K562 (cell line): ENCODE results near the gene PRR7. TPM values are rescaled to one million over a fixed set of nuclear protein-coding genes. Genes with fewer than 3 reads are reported as not detected.
A peak's percentile ranks its signal among the peaks of the same experiment; 100 is the strongest.

ENCODE experiments used
- ARID1B ChIP-seq: fragments of 450-650 bp; IDR thresholded peaks from 2 replicates; pipeline ENCODE4 v1.6.1; 2016; ENCODE audit warnings: antibody characterized with exemption, mild to moderate bottlenecking, inconsistent platforms
- ARID2 ChIP-seq: fragments of 450-650 bp; IDR thresholded peaks from 2 replicates; pipeline ENCODE4 v1.6.1; 2017; ENCODE audit warnings: antibody characterized with exemption, mild to moderate bottlenecking
- BRF1 ChIP-seq: IDR thresholded peaks from 3 replicates; pipeline ENCODE4 v1.6.1; 2011; ENCODE audit warnings: borderline replicate concordance, mild to moderate bottlenecking; ENCODE audit not compliant: insufficient read length; ENCODE audit errors: extremely low read depth
- DACH1 ChIP-seq: fragments of 450-650 bp; IDR thresholded peaks from 2 replicates; pipeline ENCODE4 v1.6.1; 2018; ENCODE audit not compliant: partially characterized antibody
- DMBX1 ChIP-seq: fragments of 250-450 bp; sonication (Bioruptor Pico); IDR thresholded peaks from 2 replicates; pipeline ENCODE4 v1.8.0; 2022; ENCODE audit warnings: inconsistent platforms, mild to moderate bottlenecking, moderate library complexity, borderline replicate concordance
- ETS1 ChIP-seq: conservative IDR thresholded peaks from 2 replicates; pipeline ENCODE4 v1.6.1; 2011; ENCODE audit warnings: low read depth, mild to moderate bottlenecking, low read length; ENCODE audit not compliant: control insufficient read depth
- FUS ChIP-seq: fragments of 200-400 bp; formaldehyde crosslinking; optimal IDR thresholded peaks from 2 replicates; pipeline ENCODE3; 2017; ENCODE audit warnings: low read depth, low read length
- GATAD2A ChIP-seq: fragments of 450-650 bp; IDR thresholded peaks from 2 replicates; pipeline ENCODE4 v1.6.1; 2017
- HDAC6 ChIP-seq: IDR thresholded peaks from 2 replicates; pipeline ENCODE4 v1.6.1; 2012; ENCODE audit warnings: low read depth, mild to moderate bottlenecking, control low read depth, inconsistent platforms, low read length, moderate library complexity
- ILK ChIP-seq: fragments of 450-650 bp; IDR thresholded peaks from 2 replicates; pipeline ENCODE4 v1.6.1; 2016; ENCODE audit warnings: missing genetic modification characterization, low read depth, mild to moderate bottlenecking, missing compliant biosample characterization, moderate library complexity, borderline replicate concordance
- KDM4B ChIP-seq, 2 experiments: fragments of 450-650 bp in 1 of 2; sonication (generic) in 1 of 2; IDR thresholded peaks; 2 replicates each; pipeline ENCODE4 v1.6.1; 2016 to 2017; ENCODE audit warnings: borderline replicate concordance in 2 of 2, antibody characterized with exemption in 1 of 2, low read depth in 1 of 2, mild to moderate bottlenecking in 1 of 2
- LCOR ChIP-seq: sonication (generic); formaldehyde crosslinking; IDR thresholded peaks from 2 replicates; pipeline ENCODE4 v1.8.0; 2022; ENCODE audit warnings: mild to moderate bottlenecking, missing genetic modification reagents
- MCM5 ChIP-seq: fragments of 450-650 bp; IDR thresholded peaks from 2 replicates; pipeline ENCODE4 v1.6.1; 2016; ENCODE audit warnings: low read depth
- MIER1 ChIP-seq: fragments of 450-650 bp; IDR thresholded peaks from 2 replicates; pipeline ENCODE4 v1.6.1; 2016; ENCODE audit warnings: antibody characterized with exemption, mild to moderate bottlenecking, low read depth
- NELFE ChIP-seq: IDR thresholded peaks from 2 replicates; pipeline ENCODE4 v1.6.1; 2011; ENCODE audit warnings: mild to moderate bottlenecking; ENCODE audit not compliant: insufficient read depth, insufficient read length
- PHTF2 ChIP-seq: fragments of 250-450 bp; sonication (Bioruptor Pico); IDR thresholded peaks from 2 replicates; pipeline ENCODE4 v1.5.0; 2021; ENCODE audit warnings: mild to moderate bottlenecking
- RBM14 ChIP-seq: fragments of 200-400 bp; formaldehyde crosslinking; IDR thresholded peaks from 2 replicates; pipeline ENCODE4 v1.6.1; 2018; ENCODE audit warnings: low read depth, mild to moderate bottlenecking, low read length, moderate library complexity, borderline replicate concordance; ENCODE audit not compliant: insufficient read depth
- SAFB2 ChIP-seq: fragments of 200-400 bp; formaldehyde crosslinking; IDR thresholded peaks from 2 replicates; pipeline ENCODE4 v1.6.1; 2018; ENCODE audit warnings: borderline replicate concordance, low read length, low read depth, moderate library complexity; ENCODE audit not compliant: severe bottlenecking
- TRIM24 ChIP-seq, 2 experiments: fragments of 450-650 bp; IDR thresholded peaks; 2 replicates each; pipeline ENCODE4 v1.6.1; 2016
- XRCC4 ChIP-seq: IDR thresholded peaks from one replicate; pipeline ENCODE4 v1.6.1; 2011; ENCODE audit not compliant: insufficient read depth, insufficient read length; ENCODE audit errors: extremely low read depth
- ZBTB5 ChIP-seq: fragments of 450-650 bp; IDR thresholded peaks from 2 replicates; pipeline ENCODE4 v1.6.1; 2017; ENCODE audit warnings: antibody characterized with exemption
- ZNF699 ChIP-seq: fragments of 250-450 bp; sonication (Bioruptor Pico); IDR thresholded peaks from 2 replicates; pipeline ENCODE4 v1.8.0; 2021; ENCODE audit warnings: mild to moderate bottlenecking, moderate library complexity; ENCODE audit not compliant: insufficient replicate concordance
- ZNF780A ChIP-seq: fragments of 250-450 bp; sonication (Bioruptor Pico); IDR thresholded peaks from 2 replicates; pipeline ENCODE4 v1.5.0; 2021; ENCODE audit warnings: mild to moderate bottlenecking
- polyA plus RNA-seq, 8 experiments: library from polyadenylated mRNA; depleted of rRNA in 4 of 8; stranded (reverse) in 5 of 8; unstranded in 3 of 8; fragments of >200 nt; fragmentation: Nextera tagmentation in 2 of 8; fragmentation: Illumina TruSeq in 1 of 8; extraction: Ambion mirVana in 2 of 8; extraction: Trizol in 1 of 8; gene quantifications; 2 replicates each; pipeline versions ENCODE4 v1.2.1 to v1.2.3, GENCODE V29; 2011 to 2014; ENCODE audit warnings: inconsistent platforms in 1 of 8, missing spikeins in 1 of 8
- total RNA-seq, 7 experiments: library from RNA; depleted of rRNA in 6 of 7; stranded (reverse); fragments of >200 nt in 6 of 7; fragmentation: Illumina TruSeq in 2 of 7; extraction: Trizol in 2 of 7; gene quantifications; 2 replicates each; pipeline versions ENCODE4 v1.2.1 to v1.2.3, GENCODE V29; 2011 to 2021; ENCODE audit warnings: low replicate concordance in 1 of 7
- TF ChIP-seq, protein P1 (sequence below): fragments of 450-650 bp; IDR thresholded peaks from 2 replicates; pipeline ENCODE4 v1.6.1; 2016

PRR7 gene
- total and polyA plus RNA-seq, 9 of the 15 experiments (the other 6 are each of a cell fraction or from before 2014, with no cell fraction given), result 0.80 to 11.3 (median 10.4) TPM; not detected in 4

DNA sequence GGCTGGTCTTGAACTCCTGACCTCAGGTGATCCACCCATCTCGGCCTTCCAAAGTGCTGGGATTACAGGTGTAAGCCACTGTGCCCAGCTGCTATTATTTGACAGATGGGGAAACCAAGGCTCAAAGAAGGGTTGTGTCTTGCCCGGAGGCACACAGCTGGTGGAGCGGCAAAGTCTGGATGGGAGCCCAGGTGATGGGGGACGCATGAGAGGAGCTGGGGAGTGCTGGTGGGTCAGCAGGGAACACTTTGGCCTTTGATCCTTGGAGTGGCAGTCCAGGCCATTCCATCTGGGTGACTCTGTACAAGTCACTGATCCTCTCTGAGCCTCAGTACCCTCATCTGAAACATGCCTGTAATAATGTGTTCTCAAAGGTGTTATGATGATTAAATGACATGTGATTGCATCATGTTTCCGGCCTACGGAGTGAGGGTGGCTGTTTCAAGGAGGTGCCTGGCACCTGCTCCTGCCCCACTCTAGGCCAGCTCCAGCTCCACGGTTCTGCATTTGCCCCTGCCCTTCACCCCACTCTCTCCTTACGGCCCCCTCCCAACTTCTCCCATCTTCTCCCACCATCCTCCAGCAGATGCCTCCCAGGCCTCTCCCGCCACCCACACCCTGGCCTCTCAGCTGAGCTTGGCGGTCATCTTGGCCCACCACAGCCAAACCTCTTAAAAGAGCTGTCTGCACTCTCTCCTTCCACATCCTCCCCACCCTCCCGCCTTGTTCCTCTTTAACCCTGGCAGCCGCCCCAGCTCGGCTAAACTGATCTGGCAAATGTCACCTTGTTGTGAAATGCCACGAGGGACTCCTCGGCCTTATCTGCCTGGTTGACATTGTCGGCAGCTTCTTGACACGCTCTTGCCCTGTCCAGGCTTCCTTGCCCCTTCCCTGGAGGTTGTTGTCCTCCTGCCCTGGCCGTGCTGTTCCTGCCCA is 32.4 kb downstream of the PRR7 start (continued):
- no peak for TF ChIP-seq ZNF699 (CRISPR knock-in tag)
- TF ChIP-seq LCOR (CRISPR knock-in tag), result no peak
- TF ChIP-seq PHTF2 (CRISPR knock-in tag), result no peak
- no peak for TF ChIP-seq ZBTB5
- no peak for TF ChIP-seq BRF1
- no peak for TF ChIP-seq GATAD2A
- TF ChIP-seq TRIM24 (IDR thresholded peaks at IDR 0.05), result peak in 1 of 2 experiments; percentile 64; a peak in 2 of 4 replicates
- TF ChIP-seq DMBX1, result peak; percentile 89
- no peak for TF ChIP-seq FUS
- no peak for TF ChIP-seq KDM4B (IDR thresholded peaks at IDR 0.05; ENCODE audit: borderline replicate concordance in 2 of 2, low read depth in 1 of 2)
- TF ChIP-seq NELFE, result no peak
- no peak for TF ChIP-seq DACH1
- no peak for TF ChIP-seq MIER1
- TF ChIP-seq RBM14, result no peak
- TF ChIP-seq, protein P1, sequence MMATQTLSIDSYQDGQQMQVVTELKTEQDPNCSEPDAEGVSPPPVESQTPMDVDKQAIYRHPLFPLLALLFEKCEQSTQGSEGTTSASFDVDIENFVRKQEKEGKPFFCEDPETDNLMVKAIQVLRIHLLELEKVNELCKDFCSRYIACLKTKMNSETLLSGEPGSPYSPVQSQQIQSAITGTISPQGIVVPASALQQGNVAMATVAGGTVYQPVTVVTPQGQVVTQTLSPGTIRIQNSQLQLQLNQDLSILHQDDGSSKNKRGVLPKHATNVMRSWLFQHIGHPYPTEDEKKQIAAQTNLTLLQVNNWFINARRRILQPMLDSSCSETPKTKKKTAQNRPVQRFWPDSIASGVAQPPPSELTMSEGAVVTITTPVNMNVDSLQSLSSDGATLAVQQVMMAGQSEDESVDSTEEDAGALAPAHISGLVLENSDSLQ, result no peak; the same call in 1 of the 2 replicates
- TF ChIP-seq ZNF780A (CRISPR knock-in tag), result no peak
- no peak for TF ChIP-seq XRCC4
- TF ChIP-seq ETS1, result no peak
- no peak for TF ChIP-seq ILK (tag)
- TF ChIP-seq ARID2, result no peak
- TF ChIP-seq MCM5, result no peak
- TF ChIP-seq SAFB2, result no peak
- peak; percentile 48; the same call in 1 of the 2 replicates for TF ChIP-seq ARID1B
- no peak for TF ChIP-seq HDAC6
